ENCODE results near the gene SMARCC2.
A peak's percentile ranks its signal among the peaks of the same experiment; 100 is the strongest.

SMARCC2 gene

GRCh38 chr12:56193025-56193578, 3.8 kb upstream of the SMARCC2 start:
- Histone ChIP-seq H3K27ac (ENCODE audit: insufficient read depth, low read depth, low read length, poor library complexity, severe bottlenecking) (no peak overlapping the region), H3K4me3 (ENCODE audit: insufficient read depth, low read depth, low read length) (no peak overlapping the region), H3K27me3 (ENCODE audit: control insufficient read depth, insufficient read depth, low read length, poor library complexity, severe bottlenecking) (no peaks in the 10 kb centered on the region), H3K9me3 (ENCODE audit: control insufficient read depth, low read length) (no peaks in the 10 kb centered on the region), H3K36me3 (ENCODE audit: control insufficient read depth, insufficient read depth, low read length) (no peaks in the 10 kb centered on the region), H3K4me1 (ENCODE audit: control insufficient read depth, insufficient read depth, low read length) (peaks cover under 1% of the 10 kb centered on the region)
- 33 to 47% methylated on average over 1 of the region's 1 CpG for WGBS, 2 experiments

GRCh38 chr12:56192582-56192981, 3.3 kb upstream of the SMARCC2 start:
- H3K27me3 ChIP-seq (ENCODE audit: control insufficient read depth, insufficient read depth, low read length, poor library complexity, severe bottlenecking), result no peaks in the 10 kb centered on the region
- no peak overlapping the region for H3K27ac ChIP-seq (ENCODE audit: insufficient read depth, low read depth, low read length, poor library complexity, severe bottlenecking)
- peaks cover 5% of the 10 kb centered on the region for H3K4me1 ChIP-seq (ENCODE audit: control insufficient read depth, insufficient read depth, low read length)
- no peak overlapping the region for H3K4me3 ChIP-seq (ENCODE audit: insufficient read depth, low read depth, low read length)
- H3K36me3 ChIP-seq (ENCODE audit: control insufficient read depth, insufficient read depth, low read length), result no peaks in the 10 kb centered on the region
- H3K9me3 ChIP-seq (ENCODE audit: control insufficient read depth, low read length), result no peaks in the 10 kb centered on the region

GRCh38 chr12:56190695-56191155, 1.4 kb upstream of the SMARCC2 start:
- Histone ChIP-seq H3K9me3 (ENCODE audit: control insufficient read depth, low read length) (no peaks in the 10 kb centered on the region), H3K4me3 (ENCODE audit: insufficient read depth, low read depth, low read length) (peak overlapping the region; percentile 95), H3K4me1 (ENCODE audit: control insufficient read depth, insufficient read depth, low read length) (peaks cover 8% of the 10 kb centered on the region), H3K27ac (ENCODE audit: insufficient read depth, low read depth, low read length, poor library complexity, severe bottlenecking) (no peak overlapping the region), H3K27me3 (ENCODE audit: control insufficient read depth, insufficient read depth, low read length, poor library complexity, severe bottlenecking) (no peaks in the 10 kb centered on the region), H3K36me3 (ENCODE audit: control insufficient read depth, insufficient read depth, low read length) (peaks cover 11% of the 10 kb centered on the region)
- WGBS, 2 experiments, result 40 to 43% methylated on average over 9 of the region's 9 CpGs

DNA sequence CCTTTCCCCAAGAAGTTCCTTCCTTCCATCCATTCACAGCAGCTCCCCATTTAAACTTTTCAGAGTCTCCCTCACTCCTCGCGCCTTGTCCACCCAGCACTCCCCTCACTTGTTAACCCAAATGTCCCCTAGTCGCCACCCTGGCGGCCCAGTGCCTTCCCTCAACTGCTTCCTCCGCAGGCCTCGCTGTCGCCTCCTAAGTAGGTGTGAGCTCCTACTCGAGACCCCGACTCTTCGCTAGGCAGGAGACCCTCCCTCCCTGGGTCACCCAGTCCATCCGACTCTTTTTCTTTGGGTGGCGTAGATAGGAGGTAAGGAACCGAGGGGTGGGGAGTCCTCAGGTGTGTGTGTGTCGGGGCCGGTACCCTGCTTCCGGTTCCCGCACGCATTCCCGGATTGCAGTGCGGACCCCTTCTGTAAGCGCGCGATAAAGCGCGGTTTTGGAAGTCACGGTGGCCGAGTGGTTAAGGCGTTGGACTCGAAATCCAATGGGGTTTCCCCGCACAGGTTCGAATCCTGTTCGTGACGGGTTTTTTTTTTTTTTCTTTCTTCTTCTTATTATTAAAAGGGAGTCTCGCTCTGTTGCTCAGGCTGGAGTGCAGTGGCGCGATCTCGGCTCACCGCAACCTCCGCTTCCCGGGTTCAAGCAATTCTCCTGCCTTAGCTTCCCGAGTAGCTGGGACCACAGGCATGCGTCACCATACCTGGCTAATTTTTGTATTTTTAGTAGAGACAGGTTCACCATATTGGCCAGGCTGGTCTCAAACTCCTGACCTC, 823 bp upstream of the SMARCC2 start:
- H3K4me1 ChIP-seq (ENCODE audit: control insufficient read depth, insufficient read depth, low read length), result peaks cover 8% of the 10 kb centered on the region
- no peaks in the 10 kb centered on the region for H3K27me3 ChIP-seq (ENCODE audit: control insufficient read depth, insufficient read depth, low read length, poor library complexity, severe bottlenecking)
- peak overlapping the region; percentile 95 for H3K4me3 ChIP-seq (ENCODE audit: insufficient read depth, low read depth, low read length)
- H3K36me3 ChIP-seq (ENCODE audit: control insufficient read depth, insufficient read depth, low read length), result peaks cover 11% of the 10 kb centered on the region
- WGBS, 2 experiments, result 3 to 4% methylated on average over 42 of the region's 42 CpGs
- H3K27ac ChIP-seq (ENCODE audit: insufficient read depth, low read depth, low read length, poor library complexity, severe bottlenecking), result peak overlapping the region; percentile 58
- no peaks in the 10 kb centered on the region for H3K9me3 ChIP-seq (ENCODE audit: control insufficient read depth, low read length)

GRCh38 chr12:56188778-56189098, 545 bp downstream of the SMARCC2 start:
- Histone ChIP-seq H3K4me3 (ENCODE audit: insufficient read depth, low read depth, low read length) (peak overlapping the region; percentile 95), H3K27ac (ENCODE audit: insufficient read depth, low read depth, low read length, poor library complexity, severe bottlenecking) (peak overlapping the region; percentile 92), H3K36me3 (ENCODE audit: control insufficient read depth, insufficient read depth, low read length) (peaks cover 24% of the 10 kb centered on the region), H3K4me1 (ENCODE audit: control insufficient read depth, insufficient read depth, low read length) (peaks cover 8% of the 10 kb centered on the region), H3K9me3 (ENCODE audit: control insufficient read depth, low read length) (no peaks in the 10 kb centered on the region), H3K27me3 (ENCODE audit: control insufficient read depth, insufficient read depth, low read length, poor library complexity, severe bottlenecking) (no peaks in the 10 kb centered on the region)
- 0% methylated on average over 17 of the region's 17 CpGs for WGBS, 2 experiments

- H3K4me1 ChIP-seq (ENCODE audit: control insufficient read depth, insufficient read depth, low read length), result peaks cover 8% of the 10 kb centered on the region
- H3K36me3 ChIP-seq (ENCODE audit: control insufficient read depth, insufficient read depth, low read length), result peaks cover 29% of the 10 kb centered on the region
- peak overlapping the region; percentile 95 for H3K4me3 ChIP-seq (ENCODE audit: insufficient read depth, low read depth, low read length)
- no peaks in the 10 kb centered on the region for H3K9me3 ChIP-seq (ENCODE audit: control insufficient read depth, low read length)
- H3K27ac ChIP-seq (ENCODE audit: insufficient read depth, low read depth, low read length, poor library complexity, severe bottlenecking), result peak overlapping the region; percentile 92
- H3K27me3 ChIP-seq (ENCODE audit: control insufficient read depth, insufficient read depth, low read length, poor library complexity, severe bottlenecking), result no peaks in the 10 kb centered on the region
- WGBS, 2 experiments, result 12 to 15% methylated on average over 9 to 10 of the region's 10 CpGs
Observed at GRCh38 chr12:56188131-56188777, 1.0 kb downstream of the SMARCC2 start.

- H3K27me3 ChIP-seq (ENCODE audit: control insufficient read depth, insufficient read depth, low read length, poor library complexity, severe bottlenecking), result no peaks in the 10 kb centered on the region
- no peaks in the 10 kb centered on the region for H3K9me3 ChIP-seq (ENCODE audit: control insufficient read depth, low read length)
- H3K4me1 ChIP-seq (ENCODE audit: control insufficient read depth, insufficient read depth, low read length), result peaks cover 8% of the 10 kb centered on the region
- H3K27ac ChIP-seq (ENCODE audit: insufficient read depth, low read depth, low read length, poor library complexity, severe bottlenecking), result no peak overlapping the region
- no peak overlapping the region for H3K4me3 ChIP-seq (ENCODE audit: insufficient read depth, low read depth, low read length)
- 95 to 100% methylated on average over 2 of the region's 2 CpGs for WGBS, 2 experiments
- peaks cover 37% of the 10 kb centered on the region for H3K36me3 ChIP-seq (ENCODE audit: control insufficient read depth, insufficient read depth, low read length)
Observed at GRCh38 chr12:56186957-56187356, 2.3 kb downstream of the SMARCC2 start.

DNA sequence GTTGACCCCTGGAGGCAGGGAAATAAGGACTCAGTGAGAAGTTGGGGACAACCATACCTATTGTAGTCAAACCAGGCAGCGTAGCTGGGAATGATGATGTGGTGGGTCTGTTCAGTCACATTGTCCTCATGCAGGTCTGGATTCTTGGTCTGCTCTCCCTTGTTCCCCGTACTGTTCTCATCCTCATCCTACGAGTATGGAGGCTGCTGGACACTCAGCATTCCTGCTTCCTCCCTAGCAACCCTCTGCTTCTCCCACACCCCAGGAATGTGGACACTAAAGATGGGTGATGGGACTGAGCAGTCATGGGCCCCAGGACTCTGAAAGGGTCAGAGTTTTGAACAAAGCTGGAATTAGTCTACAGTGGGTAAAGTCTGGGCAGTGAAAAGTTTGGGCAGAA, 10.9 kb downstream of the SMARCC2 start:
- H3K4me1 ChIP-seq (ENCODE audit: control insufficient read depth, insufficient read depth, low read length), result no peaks in the 10 kb centered on the region
- H3K9me3 ChIP-seq (ENCODE audit: control insufficient read depth, low read length), result no peaks in the 10 kb centered on the region
- peak overlapping the region; percentile 18 for H3K27ac ChIP-seq (ENCODE audit: insufficient read depth, low read depth, low read length, poor library complexity, severe bottlenecking)
- 91 to 95% methylated on average over 3 of the region's 3 CpGs for WGBS, 2 experiments
- H3K36me3 ChIP-seq (ENCODE audit: control insufficient read depth, insufficient read depth, low read length), result peaks cover 71% of the 10 kb centered on the region
- H3K4me3 ChIP-seq (ENCODE audit: insufficient read depth, low read depth, low read length), result no peak overlapping the region
- no peaks in the 10 kb centered on the region for H3K27me3 ChIP-seq (ENCODE audit: control insufficient read depth, insufficient read depth, low read length, poor library complexity, severe bottlenecking)

- H3K36me3 ChIP-seq (ENCODE audit: control insufficient read depth, insufficient read depth, low read length), result peaks cover 84% of the 10 kb centered on the region
- 97% methylated on average over 7 of the region's 7 CpGs for WGBS, 2 experiments
Observed at GRCh38 chr12:56172839-56173238, 16.4 kb downstream of the SMARCC2 start.

GRCh38 chr12:56169229-56169759, 20.0 kb downstream of the SMARCC2 start:
- Histone ChIP-seq H3K27me3 (ENCODE audit: control insufficient read depth, insufficient read depth, low read length, poor library complexity, severe bottlenecking) (no peaks in the 10 kb centered on the region), H3K4me3 (ENCODE audit: insufficient read depth, low read depth, low read length) (no peak overlapping the region), H3K9me3 (ENCODE audit: control insufficient read depth, low read length) (no peaks in the 10 kb centered on the region), H3K36me3 (ENCODE audit: control insufficient read depth, insufficient read depth, low read length) (peaks cover 73% of the 10 kb centered on the region), H3K27ac (ENCODE audit: insufficient read depth, low read depth, low read length, poor library complexity, severe bottlenecking) (no peak overlapping the region), H3K4me1 (ENCODE audit: control insufficient read depth, insufficient read depth, low read length) (no peaks in the 10 kb centered on the region)
- 96 to 97% methylated on average over 11 of the region's 11 CpGs for WGBS, 2 experiments

More at GRCh38 chr12:56172839-56173238, 16.4 kb downstream of the SMARCC2 start:
- Histone ChIP-seq H3K27me3 (ENCODE audit: control insufficient read depth, insufficient read depth, low read length, poor library complexity, severe bottlenecking) (no peaks in the 10 kb centered on the region), H3K9me3 (ENCODE audit: control insufficient read depth, low read length) (no peaks in the 10 kb centered on the region), H3K4me1 (ENCODE audit: control insufficient read depth, insufficient read depth, low read length) (no peaks in the 10 kb centered on the region), H3K27ac (ENCODE audit: insufficient read depth, low read depth, low read length, poor library complexity, severe bottlenecking) (no peak overlapping the region), H3K4me3 (ENCODE audit: insufficient read depth, low read depth, low read length) (no peak overlapping the region)

All from ectodermal cell (in vitro differentiated cells).